Activated T-helper 17 cell treated with anti-CD3 and anti-CD28 coated beads, Interleukin-2, amount 50 U/mL, for 72 hours (primary cell): ENCODE results near the gene LATS2. TPM values are rescaled to one million over a fixed set of nuclear protein-coding genes. Genes with fewer than 3 reads are reported as not detected.

Source experiments
- ATAC-seq: fragments of 150-1000 bp; cut with Tn5 transposase; replicated peaks from 2 replicates; pipeline ENCODE4 v1.10.0; 2021; ENCODE audit warnings: mild to moderate bottlenecking, moderate library complexity
- H3K27ac Mint-ChIP-seq: one replicate; pipeline ENCODE4 v1.8.0; 2022; ENCODE audit warnings: mixed read lengths
- H3K27me3 Mint-ChIP-seq: one replicate; pipeline ENCODE4 v1.8.0; 2022; ENCODE audit warnings: mixed read lengths
- H3K36me3 Mint-ChIP-seq: one replicate; pipeline ENCODE4 v1.8.0; 2022; ENCODE audit warnings: low read depth, mild to moderate bottlenecking, mixed read lengths
- H3K4me1 Mint-ChIP-seq: one replicate; pipeline ENCODE4 v1.8.0; 2022; ENCODE audit warnings: mixed read lengths
- H3K4me3 Mint-ChIP-seq: one replicate; pipeline ENCODE4 v1.8.0; 2022; ENCODE audit warnings: mild to moderate bottlenecking, mixed read lengths
- H3K9me3 Mint-ChIP-seq: one replicate; pipeline ENCODE4 v1.8.0; 2022; ENCODE audit warnings: mixed read lengths
- total RNA-seq, 2 donors: library from RNA; stranded (reverse); gene quantifications; one replicate each; pipeline ENCODE4 v1.2.3, GENCODE V29; 2022

Gene LATS2
- total RNA-seq, 2 donors from 2014 or later: 4.9 to 9.2 TPM

GRCh38 chr13:21010621-21011020, 50.8 kb downstream of the LATS2 start:
- H3K4me3 Mint-ChIP-seq: peak overlapping the region; percentile 66
- H3K36me3 Mint-ChIP-seq: no peaks in the 10 kb centered on the region
- peaks cover 7% of the 10 kb centered on the region for H3K9me3 Mint-ChIP-seq
- peaks cover 21% of the 10 kb centered on the region for H3K4me1 Mint-ChIP-seq
- H3K27me3 Mint-ChIP-seq: no peaks in the 10 kb centered on the region
- peak overlapping the region; percentile 90 for H3K27ac Mint-ChIP-seq
- ATAC-seq: peak; percentile 98

GRCh38 chr13:21009036-21009435, 52.4 kb downstream of the LATS2 start:
- peak overlapping the region; percentile 90 for H3K27ac Mint-ChIP-seq
- no peak overlapping the region for H3K4me3 Mint-ChIP-seq
- no peaks in the 10 kb centered on the region for H3K27me3 Mint-ChIP-seq

GRCh38 chr13:21008026-21008425, 53.4 kb downstream of the LATS2 start:
- Mint-ChIP-seq H3K36me3 (no peaks in the 10 kb centered on the region), H3K4me3 (no peak overlapping the region), H3K27me3 (no peaks in the 10 kb centered on the region), H3K27ac (no peak overlapping the region), H3K9me3 (peaks cover 7% of the 10 kb centered on the region), H3K4me1 (peaks cover 13% of the 10 kb centered on the region)
- no peak for ATAC-seq

More at GRCh38 chr13:21009036-21009435, 52.4 kb downstream of the LATS2 start:
- H3K9me3 Mint-ChIP-seq: peaks cover 7% of the 10 kb centered on the region
- H3K4me1 Mint-ChIP-seq: peaks cover 13% of the 10 kb centered on the region
- ATAC-seq: no peak
- no peaks in the 10 kb centered on the region for H3K36me3 Mint-ChIP-seq

- no peak for ATAC-seq
- Mint-ChIP-seq H3K27ac (no peak overlapping the region), H3K4me1 (peaks cover 13% of the 10 kb centered on the region), H3K27me3 (no peaks in the 10 kb centered on the region), H3K36me3 (no peaks in the 10 kb centered on the region), H3K4me3 (no peak overlapping the region), H3K9me3 (peaks cover 7% of the 10 kb centered on the region)
Observed at GRCh38 chr13:21006141-21007005, 55.0 kb downstream of the LATS2 start.

GRCh38 chr13:21005193-21005592, 56.2 kb downstream of the LATS2 start:
- peaks cover 2% of the 10 kb centered on the region for H3K4me1 Mint-ChIP-seq
- H3K36me3 Mint-ChIP-seq: no peaks in the 10 kb centered on the region
- H3K9me3 Mint-ChIP-seq: no peaks in the 10 kb centered on the region
- ATAC-seq: no peak
- no peaks in the 10 kb centered on the region for H3K27me3 Mint-ChIP-seq
- no peak overlapping the region for H3K4me3 Mint-ChIP-seq
- no peak overlapping the region for H3K27ac Mint-ChIP-seq

GRCh38 chr13:21001471-21001870, 59.9 kb downstream of the LATS2 start:
- Mint-ChIP-seq H3K4me1 (no peaks in the 10 kb centered on the region), H3K27ac (no peak overlapping the region), H3K27me3 (no peaks in the 10 kb centered on the region), H3K36me3 (no peaks in the 10 kb centered on the region), H3K9me3 (no peaks in the 10 kb centered on the region), H3K4me3 (no peak overlapping the region)
- no peak for ATAC-seq

GRCh38 chr13:21000647-21001046, 60.7 kb downstream of the LATS2 start:
- no peaks in the 10 kb centered on the region for H3K27me3 Mint-ChIP-seq
- no peaks in the 10 kb centered on the region for H3K9me3 Mint-ChIP-seq
- H3K4me1 Mint-ChIP-seq: no peaks in the 10 kb centered on the region
- H3K36me3 Mint-ChIP-seq: no peaks in the 10 kb centered on the region
- H3K4me3 Mint-ChIP-seq: no peak overlapping the region
- no peak overlapping the region for H3K27ac Mint-ChIP-seq
- ATAC-seq: no peak

GRCh38 chr13:20998649-20999415, 62.6 kb downstream of the LATS2 start:
- H3K36me3 Mint-ChIP-seq: no peaks in the 10 kb centered on the region
- no peak for ATAC-seq
- H3K4me3 Mint-ChIP-seq: no peak overlapping the region
- H3K27me3 Mint-ChIP-seq: no peaks in the 10 kb centered on the region
- H3K4me1 Mint-ChIP-seq: peaks cover 6% of the 10 kb centered on the region
- H3K9me3 Mint-ChIP-seq: no peaks in the 10 kb centered on the region
- H3K27ac Mint-ChIP-seq: no peak overlapping the region

GRCh38 chr13:20997301-20998161, 63.9 kb downstream of the LATS2 start:
- Mint-ChIP-seq H3K27ac (no peak overlapping the region), H3K9me3 (no peaks in the 10 kb centered on the region), H3K27me3 (no peaks in the 10 kb centered on the region), H3K4me3 (no peak overlapping the region), H3K36me3 (no peaks in the 10 kb centered on the region), H3K4me1 (peaks cover 6% of the 10 kb centered on the region)
- ATAC-seq: no peak

GRCh38 chr13:20995245-20995838, 66.0 kb downstream of the LATS2 start:
- Mint-ChIP-seq H3K4me3 (no peak overlapping the region), H3K9me3 (no peaks in the 10 kb centered on the region), H3K27ac (no peak overlapping the region), H3K27me3 (no peaks in the 10 kb centered on the region), H3K36me3 (peaks cover 8% of the 10 kb centered on the region), H3K4me1 (peaks cover 13% of the 10 kb centered on the region)
- no peak for ATAC-seq

- Mint-ChIP-seq H3K4me1 (peaks cover 13% of the 10 kb centered on the region), H3K4me3 (no peak overlapping the region), H3K27me3 (no peaks in the 10 kb centered on the region), H3K27ac (peak overlapping the region; percentile 39), H3K9me3 (no peaks in the 10 kb centered on the region), H3K36me3 (peaks cover 15% of the 10 kb centered on the region)
- ATAC-seq: no peak
Observed at GRCh38 chr13:20994441-20994821, 67.0 kb downstream of the LATS2 start.

- H3K4me1 Mint-ChIP-seq: peaks cover 13% of the 10 kb centered on the region
- no peaks in the 10 kb centered on the region for H3K9me3 Mint-ChIP-seq
- ATAC-seq: peak; percentile 86
- H3K36me3 Mint-ChIP-seq: peaks cover 15% of the 10 kb centered on the region
- no peak overlapping the region for H3K4me3 Mint-ChIP-seq
- no peaks in the 10 kb centered on the region for H3K27me3 Mint-ChIP-seq
- peak overlapping the region; percentile 44 for H3K27ac Mint-ChIP-seq
Observed at GRCh38 chr13:20993661-20994440, 67.5 kb downstream of the LATS2 start.

GRCh38 chr13:20993211-20993610, 68.2 kb downstream of the LATS2 start:
- Mint-ChIP-seq H3K36me3 (peaks cover 15% of the 10 kb centered on the region), H3K4me1 (peaks cover 13% of the 10 kb centered on the region), H3K27me3 (no peaks in the 10 kb centered on the region), H3K9me3 (no peaks in the 10 kb centered on the region), H3K4me3 (no peak overlapping the region), H3K27ac (peak overlapping the region; percentile 44)
- ATAC-seq: peak; percentile 6
